Measurements from ENCODE around the gene MOB2. TPM values are rescaled to one million over a fixed set of nuclear protein-coding genes. Genes with fewer than 3 reads are reported as not detected.

Gene MOB2
- total RNA-seq, 1 donor from 2014 or later: 34.1 TPM

DNA sequence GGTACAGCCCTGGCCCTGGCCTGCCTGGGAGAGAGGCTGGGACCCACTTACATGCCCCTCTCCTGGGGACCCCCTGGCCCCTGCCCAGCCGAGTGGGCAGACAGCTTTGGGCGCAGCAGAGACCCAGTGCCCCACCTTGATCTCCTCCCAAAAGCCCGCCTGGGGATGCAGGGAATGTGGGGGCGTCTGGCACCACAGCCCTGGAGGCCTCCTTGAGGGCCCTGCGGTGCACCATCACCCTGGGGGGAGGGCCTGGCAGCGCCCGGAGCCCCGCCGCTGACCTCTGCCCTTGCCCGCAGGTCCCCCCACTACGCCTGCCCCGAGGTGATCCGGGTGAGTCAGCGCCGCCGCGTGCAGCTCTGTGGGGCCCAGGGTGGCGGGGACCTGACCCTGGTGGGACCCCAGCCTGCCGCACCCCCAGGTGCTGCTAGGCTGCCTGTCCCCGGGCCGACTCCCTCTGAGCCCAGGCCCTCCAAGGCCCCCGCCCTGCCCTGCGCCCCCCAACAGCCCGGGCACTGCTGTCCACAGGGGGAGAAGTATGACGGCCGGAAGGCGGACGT lies 43.7 kb downstream of the MOB2 start:
- DNase-seq (ENCODE audit: extremely low spot score in 2 of 2): no peak
- TF ChIP-seq, protein P1, sequence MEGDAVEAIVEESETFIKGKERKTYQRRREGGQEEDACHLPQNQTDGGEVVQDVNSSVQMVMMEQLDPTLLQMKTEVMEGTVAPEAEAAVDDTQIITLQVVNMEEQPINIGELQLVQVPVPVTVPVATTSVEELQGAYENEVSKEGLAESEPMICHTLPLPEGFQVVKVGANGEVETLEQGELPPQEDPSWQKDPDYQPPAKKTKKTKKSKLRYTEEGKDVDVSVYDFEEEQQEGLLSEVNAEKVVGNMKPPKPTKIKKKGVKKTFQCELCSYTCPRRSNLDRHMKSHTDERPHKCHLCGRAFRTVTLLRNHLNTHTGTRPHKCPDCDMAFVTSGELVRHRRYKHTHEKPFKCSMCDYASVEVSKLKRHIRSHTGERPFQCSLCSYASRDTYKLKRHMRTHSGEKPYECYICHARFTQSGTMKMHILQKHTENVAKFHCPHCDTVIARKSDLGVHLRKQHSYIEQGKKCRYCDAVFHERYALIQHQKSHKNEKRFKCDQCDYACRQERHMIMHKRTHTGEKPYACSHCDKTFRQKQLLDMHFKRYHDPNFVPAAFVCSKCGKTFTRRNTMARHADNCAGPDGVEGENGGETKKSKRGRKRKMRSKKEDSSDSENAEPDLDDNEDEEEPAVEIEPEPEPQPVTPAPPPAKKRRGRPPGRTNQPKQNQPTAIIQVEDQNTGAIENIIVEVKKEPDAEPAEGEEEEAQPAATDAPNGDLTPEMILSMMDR (IDR thresholded peaks at IDR 0.05): no peak
- TF ChIP-seq POLR2A (IDR thresholded peaks at IDR 0.05): no peak
- no peak for TF ChIP-seq POLR2AphosphoS5 (IDR thresholded peaks at IDR 0.05; ENCODE audit: insufficient read depth in 1 of 2, low read depth in 1 of 2)
- Histone ChIP-seq H3K36me3 (no peaks in the 10 kb centered on the region), H3K27ac (no peak overlapping the region), H3K9me3 (no peaks in the 10 kb centered on the region), H3K27me3 (no peaks in the 10 kb centered on the region), H3K4me1 (no peaks in the 10 kb centered on the region), H3K4me3 (no peak overlapping the region)
- intact Hi-C loops (cut with DNase I): loop anchor here (10.0 kb wide), 1 partner anchor 358 kb away; no protein-coding TSS in a partner anchor

DNA sequence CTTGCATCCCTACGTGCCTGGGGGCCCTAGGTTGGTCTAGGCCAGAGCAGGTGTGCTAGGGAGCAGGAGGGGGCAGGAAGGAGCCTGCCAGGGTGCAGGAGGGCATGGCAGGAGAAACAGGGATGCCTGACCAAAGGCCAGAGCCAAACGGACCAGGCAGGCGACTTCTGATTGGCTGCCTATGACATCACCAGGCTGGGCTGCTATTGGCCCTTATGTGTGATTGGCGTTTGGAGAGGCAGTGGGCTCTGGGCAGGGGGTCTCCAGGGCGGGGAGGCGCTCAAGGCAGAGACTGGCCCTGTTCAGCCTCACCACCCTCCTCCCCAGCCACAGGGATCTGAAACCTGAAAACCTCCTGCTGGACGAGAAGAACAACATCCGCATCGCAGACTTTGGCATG lies 44.4 kb downstream of the MOB2 start:
- H3K36me3 ChIP-seq: no peaks in the 10 kb centered on the region

DNA sequence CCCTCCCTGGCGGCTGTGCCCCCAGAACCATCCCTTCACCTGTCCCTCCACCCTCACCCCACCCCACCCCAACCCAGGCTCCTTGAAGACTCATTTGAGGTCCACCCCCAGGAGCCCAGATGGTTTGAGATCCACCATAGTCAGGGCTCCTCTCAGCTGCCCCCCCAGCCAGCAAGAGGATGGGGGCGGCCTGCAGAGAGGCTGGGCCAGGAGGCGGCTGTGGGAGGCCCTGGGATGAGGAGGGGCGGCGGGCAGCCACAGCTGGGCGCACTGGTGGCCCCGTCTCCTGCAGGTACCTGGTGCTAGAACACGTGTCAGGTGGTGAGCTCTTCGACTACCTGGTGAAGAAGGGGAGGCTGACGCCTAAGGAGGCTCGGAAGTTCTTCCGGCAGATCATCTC lies 46.1 kb downstream of the MOB2 start:
- H3K4me1 ChIP-seq: no peaks in the 10 kb centered on the region
- no peaks in the 10 kb centered on the region for H3K36me3 ChIP-seq
- H3K27ac ChIP-seq: no peak overlapping the region
- no peaks in the 10 kb centered on the region for H3K27me3 ChIP-seq
- no peak overlapping the region for H3K4me3 ChIP-seq
- no peak for DNase-seq (ENCODE audit: extremely low spot score in 2 of 2)
- no peaks in the 10 kb centered on the region for H3K9me3 ChIP-seq
- no peak for TF ChIP-seq POLR2A (IDR thresholded peaks at IDR 0.05)
- no peak for TF ChIP-seq POLR2AphosphoS5 (IDR thresholded peaks at IDR 0.05; ENCODE audit: insufficient read depth in 1 of 2, low read depth in 1 of 2)
- TF ChIP-seq, protein P1 (IDR thresholded peaks at IDR 0.05): no peak
- intact Hi-C loops (cut with DNase I): loop anchor here (10.0 kb wide), 1 partner anchor 356 kb away; no protein-coding TSS in a partner anchor

More for the DNA sequence above, 44.4 kb downstream of the MOB2 start:
- TF ChIP-seq POLR2A (IDR thresholded peaks at IDR 0.05) (no peak), POLR2AphosphoS5 (IDR thresholded peaks at IDR 0.05; ENCODE audit: insufficient read depth in 1 of 2, low read depth in 1 of 2) (no peak)
- TF ChIP-seq, protein P1 (IDR thresholded peaks at IDR 0.05): no peak
- Histone ChIP-seq H3K27ac (no peak overlapping the region), H3K9me3 (no peaks in the 10 kb centered on the region), H3K4me3 (no peak overlapping the region), H3K27me3 (no peaks in the 10 kb centered on the region), H3K4me1 (no peaks in the 10 kb centered on the region)
- intact Hi-C loops (cut with DNase I): loop anchor here (10.0 kb wide), 1 partner anchor 357 kb away; no protein-coding TSS in a partner anchor
- no peak for DNase-seq (ENCODE audit: extremely low spot score in 2 of 2)

DNA sequence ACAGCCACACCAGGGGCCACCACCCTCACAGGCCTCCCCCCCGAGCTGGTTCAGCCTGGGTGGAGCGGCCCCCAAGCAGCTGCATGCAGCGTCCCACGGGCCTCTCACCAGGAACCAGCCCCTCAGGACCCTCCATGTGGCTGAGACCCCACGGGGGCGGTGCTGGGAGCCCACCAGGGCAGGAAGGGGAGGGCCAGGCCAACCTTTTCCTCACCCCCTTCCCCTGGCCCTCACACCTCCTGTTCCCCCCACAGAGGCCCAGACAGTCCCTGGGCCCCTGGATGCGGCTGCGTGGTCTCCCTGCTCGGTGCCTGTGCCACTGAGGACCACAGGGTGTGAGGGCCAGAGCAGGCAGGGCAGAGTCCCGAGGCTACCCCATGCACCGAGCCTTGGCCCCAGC lies 46.5 kb downstream of the MOB2 start:
- H3K27ac ChIP-seq: no peak overlapping the region

DNA sequence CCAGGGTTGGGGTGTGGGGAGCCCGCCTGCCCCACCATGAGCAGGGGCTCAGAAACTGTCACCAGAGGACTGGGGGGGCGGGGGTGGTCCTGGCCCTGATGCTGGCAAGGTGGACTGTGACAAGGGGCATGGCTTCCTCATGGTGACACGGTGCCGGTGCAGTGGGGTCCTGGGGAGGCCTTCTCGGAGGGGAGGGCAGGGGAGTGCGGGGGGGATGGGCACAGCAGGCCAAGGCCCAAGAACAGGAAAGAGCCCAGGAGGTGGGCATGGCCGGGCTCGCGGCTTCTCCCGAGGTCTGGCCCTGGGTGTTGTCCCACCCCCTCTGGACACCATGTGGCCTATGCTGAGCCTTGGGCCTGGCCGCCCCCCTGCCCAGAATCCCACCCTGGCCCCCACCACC lies 47.2 kb downstream of the MOB2 start:
- no peaks in the 10 kb centered on the region for H3K9me3 ChIP-seq
- TF ChIP-seq POLR2A (IDR thresholded peaks at IDR 0.05) (no peak), POLR2AphosphoS5 (IDR thresholded peaks at IDR 0.05; ENCODE audit: insufficient read depth in 1 of 2, low read depth in 1 of 2) (no peak)
- TF ChIP-seq, protein P1 (IDR thresholded peaks at IDR 0.05): no peak
- H3K36me3 ChIP-seq: no peaks in the 10 kb centered on the region
- intact Hi-C loops (cut with DNase I): no loop called here
- H3K4me3 ChIP-seq: no peak overlapping the region
- H3K4me1 ChIP-seq: no peaks in the 10 kb centered on the region
- no peak for DNase-seq (ENCODE audit: extremely low spot score in 2 of 2)
- H3K27me3 ChIP-seq: no peaks in the 10 kb centered on the region
- no peak overlapping the region for H3K27ac ChIP-seq

More for the DNA sequence above, 46.5 kb downstream of the MOB2 start:
- H3K27me3 ChIP-seq: no peaks in the 10 kb centered on the region
- TF ChIP-seq, protein P1 (IDR thresholded peaks at IDR 0.05): no peak
- TF ChIP-seq POLR2AphosphoS5 (IDR thresholded peaks at IDR 0.05; ENCODE audit: insufficient read depth in 1 of 2, low read depth in 1 of 2) (no peak), POLR2A (IDR thresholded peaks at IDR 0.05) (no peak)
- intact Hi-C loops (cut with DNase I): loop anchor here (10.0 kb wide), 1 partner anchor 355 kb away; no protein-coding TSS in a partner anchor
- no peaks in the 10 kb centered on the region for H3K9me3 ChIP-seq
- no peak for DNase-seq (ENCODE audit: extremely low spot score in 2 of 2)
- no peak overlapping the region for H3K4me3 ChIP-seq
- no peaks in the 10 kb centered on the region for H3K4me1 ChIP-seq
- no peaks in the 10 kb centered on the region for H3K36me3 ChIP-seq

Data from vagina (tissue), 2 donors.